HG02973 (cell line): ENCODE measurements around the gene NUP205.
A peak's percentile ranks its signal among the peaks of the same experiment; 100 is the strongest.
"Not testable (repeated sequence)": the region's sequence is repeated elsewhere in the genome, so short reads cannot be mapped to it uniquely, and the experiment has no call there.

Experiments
- ATAC-seq: cut with Tn5 transposase; IDR thresholded peaks from one replicate; pipeline ENCODE4 v1.9.1; 2021; ENCODE audit warnings: moderate library complexity; ENCODE audit not compliant: unreplicated experiment

Gene NUP205

DNA sequence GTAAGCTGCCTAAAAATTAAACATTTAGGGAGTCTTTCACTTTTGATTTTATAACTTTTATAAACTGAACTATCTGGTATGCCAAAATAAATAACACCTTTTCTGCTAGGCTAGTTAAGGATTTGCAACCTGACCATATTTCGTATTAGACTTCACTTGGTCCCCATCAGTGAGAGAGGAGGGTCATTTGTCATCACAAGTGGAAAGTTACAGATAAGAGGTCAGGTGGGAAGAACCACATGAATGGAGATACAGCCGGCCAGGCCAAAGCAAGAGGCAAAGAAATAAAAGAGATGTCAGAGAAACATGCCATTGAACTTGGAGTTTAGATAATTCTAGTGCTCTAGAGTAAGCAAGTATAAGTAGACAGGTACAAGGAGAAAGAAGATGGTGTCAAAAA, 60.1 kb downstream of the NUP205 start:
- ATAC-seq: no peak

DNA sequence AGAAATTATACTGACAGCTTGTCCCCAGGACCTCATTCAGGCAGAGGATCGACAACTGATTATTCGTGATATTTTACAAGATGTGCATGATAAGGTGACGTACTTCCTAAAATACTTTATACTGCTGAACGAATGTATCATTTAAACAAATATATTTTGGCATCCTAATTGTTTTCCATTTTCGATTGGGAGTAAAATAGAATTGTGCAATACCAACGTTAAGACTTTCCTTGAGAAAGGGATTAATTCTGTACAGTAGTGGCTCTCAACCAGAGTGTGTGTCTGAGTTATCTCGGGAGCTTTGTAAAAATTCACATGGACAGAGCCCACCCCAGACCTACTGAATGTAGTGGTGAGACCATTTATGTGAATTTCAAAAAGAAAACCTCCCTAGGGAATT, 60.8 kb downstream of the NUP205 start:
- no peak for ATAC-seq

DNA sequence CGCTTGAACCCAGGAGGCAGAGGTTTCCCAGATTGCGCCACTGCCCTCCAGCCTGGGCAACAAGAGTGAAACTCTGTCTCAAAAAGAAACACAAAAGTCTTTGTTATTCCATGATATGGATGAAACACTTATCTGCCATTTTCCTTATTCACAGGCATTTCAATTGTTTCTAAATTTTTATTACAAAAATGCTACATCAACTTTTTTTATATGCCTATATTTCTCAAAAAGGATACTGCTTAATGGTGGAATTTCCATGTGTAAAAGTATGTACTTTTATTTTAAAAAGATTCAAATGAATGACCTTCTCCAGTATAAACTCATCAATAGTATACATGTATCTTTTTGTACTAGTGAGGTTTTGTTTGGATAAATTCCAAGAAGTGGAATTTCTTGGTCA, 62.7 kb downstream of the NUP205 start:
- no peak for ATAC-seq

DNA sequence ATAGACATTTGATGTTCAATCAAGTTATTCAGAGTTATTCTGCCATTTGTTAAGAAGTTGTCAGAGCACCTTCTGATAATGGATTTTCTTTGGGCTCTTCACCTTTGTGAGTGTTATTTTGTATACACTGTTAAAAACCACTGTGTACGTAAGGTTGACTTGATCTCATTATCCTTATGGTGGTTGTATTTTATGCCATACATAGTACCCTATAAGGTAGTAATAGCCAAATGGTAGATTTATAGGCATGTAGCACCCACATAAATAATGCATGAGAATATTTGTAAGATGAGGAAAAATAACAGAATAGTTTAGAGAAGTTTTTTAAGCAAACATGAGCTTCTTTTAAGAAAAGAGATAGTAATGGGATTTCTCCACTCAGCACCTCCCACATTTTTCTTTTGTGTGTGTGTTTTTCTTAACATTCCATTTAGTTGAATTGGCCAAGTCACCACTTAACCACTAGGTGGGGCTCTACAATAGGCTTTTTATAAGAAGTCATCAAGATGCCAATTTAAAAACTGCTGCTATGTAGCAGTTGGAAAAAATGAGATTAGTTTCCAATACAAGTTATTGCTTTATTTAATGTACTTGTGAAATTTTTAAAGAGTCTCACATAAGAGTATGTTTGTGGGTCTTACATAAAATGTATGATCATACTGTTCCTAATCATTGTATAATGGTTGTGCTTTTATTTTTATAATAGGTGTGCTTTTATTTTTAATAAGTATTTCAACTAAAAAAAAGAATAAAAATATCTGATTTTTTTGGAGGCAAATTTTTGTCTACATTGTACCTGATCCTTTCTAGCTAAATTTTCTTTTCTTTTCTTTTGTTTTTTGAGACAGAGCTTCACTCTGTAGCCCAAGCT, 63.5 kb downstream of the NUP205 start:
- no peak for ATAC-seq

DNA sequence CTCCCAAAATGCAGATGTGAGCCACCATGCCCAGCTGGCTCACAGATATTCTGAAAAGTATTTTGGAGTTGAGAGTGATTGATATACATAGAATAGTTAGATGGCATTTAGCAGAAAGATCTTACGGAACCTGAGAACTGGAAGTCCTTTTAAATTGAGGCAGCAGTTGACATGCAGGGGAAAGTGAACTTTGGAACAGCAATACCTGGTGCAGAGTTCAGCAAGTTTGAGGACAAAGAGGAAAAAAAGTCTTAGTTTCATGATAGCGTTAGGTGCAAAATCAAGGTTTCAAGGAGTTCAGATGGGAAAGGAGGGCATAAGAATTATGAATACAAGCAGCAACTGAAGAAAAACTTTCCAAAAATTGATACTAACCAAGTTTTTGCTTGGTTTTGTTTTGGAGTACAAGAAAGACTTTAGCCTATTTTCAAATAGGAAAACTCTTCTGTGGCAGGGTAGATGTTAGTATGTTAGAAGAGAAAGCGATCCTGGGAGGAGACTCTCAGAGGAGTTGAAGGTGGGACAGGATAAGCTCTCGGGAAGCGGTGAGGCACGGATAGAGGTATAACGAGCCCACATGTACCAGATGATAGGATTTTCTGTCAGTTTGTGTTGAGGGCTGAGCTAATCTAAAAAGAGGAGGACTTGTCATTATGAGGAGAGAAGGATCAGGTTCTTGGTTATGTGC, 76.6 kb downstream of the NUP205 start:
- no peak for ATAC-seq

DNA sequence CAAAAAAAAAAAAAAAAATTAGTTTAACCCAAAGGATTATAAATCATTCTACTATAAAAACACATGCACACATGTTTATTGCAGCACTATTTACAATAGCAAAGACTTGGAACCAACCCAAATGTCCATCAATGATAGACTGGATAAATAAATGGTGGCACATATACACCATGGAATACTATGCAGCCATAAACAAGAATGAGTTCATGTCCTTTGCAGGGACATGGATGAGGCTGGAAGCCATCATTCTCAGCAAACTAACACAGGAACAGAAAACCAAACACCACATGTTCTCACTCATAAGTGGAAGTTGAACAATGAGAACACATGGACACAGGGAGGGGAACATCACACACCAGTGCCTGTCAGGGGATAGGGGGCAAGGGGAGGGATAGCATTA, 82.0 kb downstream of the NUP205 start:
- ATAC-seq: not testable (repeated sequence)

DNA sequence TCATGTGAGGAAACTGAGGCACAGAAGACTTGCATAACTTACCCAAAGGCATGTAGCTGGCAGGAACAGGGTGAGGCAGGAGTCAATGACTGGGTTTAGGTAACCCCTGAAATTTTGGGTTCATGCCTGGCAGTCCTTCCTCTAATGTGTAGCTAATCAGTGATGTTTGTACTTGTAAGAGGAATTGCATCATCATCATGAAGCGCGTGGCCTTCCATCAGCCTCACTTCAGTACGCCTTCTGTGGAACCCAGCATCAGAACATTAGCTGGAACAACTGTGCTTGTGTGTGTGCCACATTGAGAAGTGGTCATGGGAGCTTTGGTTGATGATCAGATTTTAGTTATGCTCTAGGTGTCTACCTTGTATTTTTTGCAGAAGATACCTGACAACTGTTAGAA, 86.4 kb downstream of the NUP205 start:
- ATAC-seq: no peak

DNA sequence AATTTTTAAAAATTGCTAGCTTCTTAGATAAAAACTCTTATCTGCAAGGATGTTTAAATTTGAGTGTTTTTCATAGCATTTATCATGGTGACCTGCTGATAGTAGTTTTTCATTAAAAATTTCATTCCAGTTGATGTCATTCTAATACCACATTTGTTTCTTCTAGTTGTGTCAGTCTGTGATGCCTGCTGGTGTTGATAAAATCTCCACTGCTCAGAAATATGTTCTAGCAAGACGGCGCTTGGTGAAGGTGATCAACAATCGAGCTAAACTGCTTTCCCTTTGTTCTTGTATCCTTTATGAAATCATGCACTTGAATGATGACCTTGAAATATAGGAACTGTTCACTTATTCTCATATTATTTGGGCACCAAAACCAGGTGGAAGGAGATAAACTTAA, 87.0 kb downstream of the NUP205 start:
- no peak for ATAC-seq

DNA sequence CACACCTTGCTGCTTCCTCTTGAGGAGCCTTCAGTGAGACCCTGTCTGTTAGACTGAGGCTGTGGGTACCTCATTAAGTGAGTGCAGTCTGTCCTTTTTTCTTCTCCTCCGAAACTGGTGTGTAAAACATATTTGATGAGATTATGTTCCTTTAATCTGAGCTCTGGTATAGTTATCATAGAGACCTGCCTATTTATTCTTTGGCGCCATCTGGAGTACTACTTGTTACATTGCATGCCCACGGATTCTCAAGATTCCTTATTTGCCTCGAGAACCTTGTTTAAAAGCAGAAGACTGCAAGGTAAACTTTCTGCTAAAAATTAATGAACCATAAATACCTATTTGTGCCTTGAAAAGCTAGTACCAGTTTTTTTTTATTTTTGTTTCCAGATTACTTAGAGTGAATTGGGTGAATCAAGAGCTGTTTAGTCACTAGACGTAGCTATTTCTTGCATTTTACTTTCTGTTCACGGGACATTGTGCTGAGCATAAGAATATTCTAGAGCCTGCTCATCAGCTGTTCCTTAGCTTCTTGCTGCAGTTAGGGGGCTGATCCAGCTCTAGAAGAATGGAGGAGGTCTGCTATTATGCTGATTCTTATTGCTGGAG, 87.7 kb downstream of the NUP205 start:
- no peak for ATAC-seq

DNA sequence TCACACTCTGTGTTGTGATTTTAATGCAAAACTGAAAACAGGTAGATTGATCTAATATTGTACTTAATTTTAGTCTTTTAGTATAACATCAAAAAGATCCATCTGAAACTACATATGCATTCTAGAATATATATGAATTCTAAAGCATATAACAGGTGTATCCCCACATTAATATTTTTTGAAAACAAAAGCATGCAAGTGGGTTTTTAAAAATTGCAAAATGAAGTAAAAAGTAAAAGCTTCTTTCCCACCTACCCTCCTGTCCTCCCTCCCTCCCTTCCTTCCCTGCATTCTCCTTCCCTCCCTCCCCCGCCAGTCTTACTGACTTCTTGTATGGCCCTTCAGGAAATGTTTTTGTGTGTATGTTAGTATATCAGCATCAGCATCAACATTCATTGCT, 90.0 kb downstream of the NUP205 start:
- no peak for ATAC-seq

DNA sequence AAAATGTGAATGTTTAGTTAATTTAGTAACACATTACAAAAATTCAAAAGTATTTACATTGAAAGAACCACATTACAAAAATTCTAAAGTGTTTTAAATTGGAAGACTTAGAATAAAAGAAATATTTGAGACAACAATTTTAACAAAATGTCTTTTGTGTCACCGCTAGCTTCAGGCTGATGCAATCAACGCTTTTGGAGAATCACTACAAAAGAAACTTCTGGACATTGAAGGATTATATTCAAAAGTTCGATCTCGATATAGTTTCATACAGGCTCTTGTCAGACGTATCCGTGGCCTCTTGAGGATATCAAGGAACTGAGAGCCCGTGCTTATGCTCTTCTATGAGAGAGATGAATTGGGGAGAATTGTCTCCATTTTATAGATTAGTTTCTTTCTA, 90.5 kb downstream of the NUP205 start:
- ATAC-seq: no peak

DNA sequence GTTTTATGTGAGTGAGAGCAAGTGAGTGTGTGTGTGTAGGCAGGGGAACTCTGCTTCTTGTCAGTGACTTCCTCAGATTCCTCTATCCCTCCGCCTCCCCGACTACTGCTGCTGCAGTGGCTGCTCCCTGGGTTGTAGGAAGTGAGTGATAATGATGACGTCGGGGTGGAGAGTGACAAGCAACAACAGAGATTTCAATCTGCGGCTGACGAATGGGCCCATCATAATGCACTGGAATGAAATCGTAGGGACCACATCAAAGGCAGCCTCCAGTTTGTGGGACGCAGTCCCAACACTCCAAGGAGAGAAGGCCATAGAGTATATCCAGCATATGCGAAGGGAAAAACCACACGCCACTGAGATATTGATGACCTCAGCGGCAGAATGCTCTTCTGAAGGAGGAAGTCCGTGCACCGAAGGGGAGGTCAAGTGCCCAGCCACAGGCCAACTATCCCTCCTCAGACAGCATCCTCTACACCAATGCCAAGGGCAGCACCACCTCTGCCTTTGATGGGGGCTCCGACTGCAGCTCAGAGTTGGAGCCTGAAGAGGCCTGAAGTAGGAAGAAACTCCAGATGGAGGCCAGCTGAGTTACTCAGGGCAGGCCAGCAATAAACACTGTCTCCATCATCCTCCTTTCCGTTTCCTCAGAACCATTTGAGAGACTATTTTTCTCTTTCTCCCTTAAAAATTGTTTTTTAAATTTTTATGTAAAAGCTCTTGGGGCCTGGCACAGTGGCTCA, 93.3 kb downstream of the NUP205 start:
- ATAC-seq: no peak

DNA sequence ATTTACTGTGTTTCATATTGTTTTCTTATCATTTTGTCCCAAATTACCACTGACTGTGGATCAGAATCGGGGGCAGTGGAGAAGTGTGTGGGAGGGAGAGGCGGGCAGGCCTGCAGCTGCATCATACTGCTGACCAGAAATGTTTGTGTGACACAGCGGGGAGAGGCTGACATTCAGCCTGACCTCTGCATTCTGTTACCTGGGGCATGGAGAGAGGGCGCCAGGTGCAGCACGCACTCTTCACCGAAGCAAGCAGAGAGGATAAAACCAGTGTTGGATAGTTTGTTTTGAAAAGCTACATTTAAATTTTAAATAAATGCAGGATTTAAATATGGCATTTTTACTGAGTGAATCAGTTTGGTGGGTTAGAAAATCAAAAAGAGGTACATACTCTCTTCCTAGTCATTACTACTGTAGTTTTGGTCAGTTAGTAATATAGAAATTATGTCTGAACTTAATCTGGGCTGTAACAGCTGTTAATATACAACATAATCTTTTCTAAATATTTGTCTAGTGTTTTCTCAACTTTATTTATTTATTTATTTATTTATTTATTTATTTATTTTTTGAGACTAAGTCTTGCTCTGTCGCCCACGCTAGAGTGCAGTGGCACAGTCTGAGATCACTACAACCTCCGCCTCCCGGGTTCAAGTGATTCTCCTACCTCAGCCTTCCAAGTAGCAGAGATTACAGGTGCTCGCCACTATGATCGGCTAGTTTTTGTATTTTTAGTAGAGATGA, 95.8 kb downstream of the NUP205 start:
- ATAC-seq: no peak

DNA sequence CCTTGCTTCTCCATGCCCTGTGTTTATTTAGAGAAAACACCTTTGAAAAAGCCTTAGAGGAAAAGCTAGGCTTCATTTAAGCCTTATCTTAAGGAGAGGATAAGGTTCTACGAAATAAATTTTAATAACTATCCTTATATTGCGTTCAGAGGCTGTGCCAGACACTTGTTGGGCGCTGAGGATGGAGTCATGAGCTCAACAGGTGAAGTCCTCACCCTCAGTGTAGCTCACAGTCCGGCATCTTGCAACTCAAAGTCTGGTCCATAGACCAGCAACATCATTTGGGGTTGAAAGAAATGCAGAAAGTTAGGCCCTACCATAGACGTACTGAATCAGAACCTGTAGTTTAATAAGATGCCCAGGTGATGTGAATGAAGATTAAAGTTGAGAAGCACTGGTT, 100.8 kb downstream of the NUP205 start:
- ATAC-seq: no peak

DNA sequence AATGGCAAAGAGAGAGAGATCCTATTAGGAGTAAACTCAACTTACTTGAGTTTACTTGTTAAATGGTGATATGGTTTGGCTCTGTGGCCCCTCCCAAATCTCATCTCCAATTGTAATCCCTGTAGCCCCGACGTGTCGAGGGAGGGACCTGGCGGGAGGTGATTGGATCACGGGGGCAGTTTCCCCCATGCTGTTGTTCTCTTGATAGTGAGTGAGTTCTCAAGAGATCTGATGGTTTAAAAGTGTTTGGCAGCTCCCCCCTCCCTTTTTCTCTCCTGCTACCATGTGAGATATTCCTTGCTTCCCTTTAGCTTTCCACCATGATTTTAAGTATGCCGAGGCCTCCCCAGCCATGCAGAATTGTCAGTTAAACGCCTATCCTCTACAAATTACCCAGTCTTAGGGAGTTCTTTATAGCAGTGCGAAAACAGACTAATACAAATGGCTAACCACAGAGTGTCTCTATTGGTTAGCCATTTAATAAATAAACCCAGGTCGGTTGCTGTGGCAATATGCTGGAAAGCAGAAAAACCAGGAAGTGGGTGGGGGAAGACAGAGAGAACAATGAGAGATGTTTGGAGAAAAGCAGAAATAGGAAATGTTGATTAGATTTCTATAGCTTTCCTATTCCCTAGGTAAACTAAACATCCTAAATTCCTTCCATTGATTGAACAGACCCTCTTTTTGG, 101.6 kb downstream of the NUP205 start:
- no peak for ATAC-seq

DNA sequence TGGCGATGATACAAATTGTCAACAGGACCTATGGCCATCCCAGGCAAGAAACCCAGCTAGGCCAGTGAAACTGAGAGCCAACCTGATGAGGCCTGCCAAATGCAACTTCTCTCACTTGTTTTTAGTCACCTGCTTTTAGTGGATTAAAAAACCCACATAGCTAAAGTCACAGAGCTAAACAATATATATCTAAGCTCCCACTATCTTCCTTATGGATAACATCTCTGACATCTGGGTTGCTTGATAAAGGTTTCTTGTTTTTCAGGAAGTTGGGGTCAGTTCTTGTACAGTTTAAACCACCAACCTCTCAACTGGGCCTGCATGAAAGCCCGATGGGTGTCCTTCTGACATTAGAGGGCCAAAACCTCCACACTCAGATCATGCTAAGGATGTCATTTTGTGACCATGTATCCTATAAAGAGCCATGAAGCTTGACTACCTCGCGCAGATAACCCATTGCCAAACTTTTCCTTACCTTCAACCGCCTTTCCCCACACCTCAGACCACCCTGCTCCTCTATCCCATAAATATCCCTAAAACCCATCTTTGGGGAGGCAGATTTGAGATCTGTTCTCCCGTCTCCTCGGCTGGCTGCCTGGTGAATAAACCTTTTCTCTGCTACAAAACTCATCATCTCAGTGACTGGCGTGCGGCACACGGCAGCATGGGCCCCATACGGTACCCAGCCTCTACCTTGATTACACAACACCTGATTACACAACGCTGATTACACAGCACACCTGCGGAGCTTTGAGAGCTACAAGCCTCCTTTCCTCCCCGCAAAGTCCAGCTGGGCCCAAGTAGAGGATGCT, 103.8 kb downstream of the NUP205 start:
- no peak for ATAC-seq

DNA sequence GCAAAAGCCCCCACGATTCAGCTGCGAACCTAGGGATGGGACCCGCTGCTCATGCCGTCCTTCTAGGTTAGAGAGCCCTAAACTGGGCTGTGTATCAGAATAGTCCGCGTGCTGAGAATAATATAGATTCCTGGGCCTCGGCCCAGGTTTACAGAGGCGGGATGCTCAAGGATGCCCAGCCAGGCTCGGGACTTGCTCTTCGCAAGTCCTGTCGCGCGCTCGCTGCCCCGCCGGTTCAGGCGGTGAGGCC, 104.3 kb downstream of the NUP205 start:
- no peak for ATAC-seq

DNA sequence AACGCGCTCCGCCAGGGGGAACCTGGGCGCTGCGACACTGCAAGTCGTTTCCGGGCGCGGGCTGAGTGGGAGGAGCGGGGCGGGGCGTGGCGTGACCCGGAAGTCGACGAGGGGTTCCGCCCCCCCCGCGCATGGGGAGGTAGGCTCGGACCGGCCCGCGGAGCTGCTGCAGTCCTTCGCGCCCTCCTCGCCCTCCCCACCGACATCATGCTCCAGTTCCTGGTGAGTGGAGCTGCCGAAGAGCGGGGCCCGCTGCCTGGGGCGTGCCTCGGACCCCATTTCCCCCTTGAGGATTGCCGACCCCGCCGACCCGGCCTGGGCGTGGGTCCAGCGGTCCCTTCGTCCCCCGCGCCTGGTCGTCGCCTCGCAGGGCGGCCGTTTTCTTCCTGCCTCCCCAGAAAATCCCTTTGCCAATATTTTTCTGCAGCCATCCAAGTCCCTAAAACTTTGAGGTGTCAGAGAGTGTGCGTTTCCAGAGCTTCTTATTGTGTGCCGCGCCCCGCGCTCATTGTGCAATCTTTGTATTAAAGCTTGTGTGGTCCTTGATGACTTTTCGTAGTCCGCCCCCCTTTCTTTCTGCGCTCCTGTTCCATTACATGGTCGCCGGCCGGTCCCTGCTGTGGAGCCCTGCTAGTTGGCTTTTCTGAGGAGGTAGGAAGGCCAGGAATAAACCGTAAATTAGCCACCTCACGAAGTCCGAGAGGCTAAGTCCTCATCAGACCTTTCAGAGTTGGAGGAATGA, 104.8 kb downstream of the NUP205 start, which contains the start of gene STMP1:
Gene STMP1 (plus strand): TSS at position 142 of the 742 bp plus-strand sequence.
- peak; percentile 93 for ATAC-seq
